ENCODE data around the gene RPS14.

The RPS14 gene

GRCh38 chr5:150408231-150408943 is 41.2 kb downstream of the RPS14 start:
- Mint-ChIP-seq H3K9me3 (no peaks in the 10 kb centered on the region), H3K4me1 (peaks cover 40% of the 10 kb centered on the region), H3K27ac (peak overlapping the region; percentile 62), H3K27me3 (no peaks in the 10 kb centered on the region), H3K36me3 (peaks cover 29% of the 10 kb centered on the region), H3K4me3 (no peak overlapping the region)
- CTCF ChIA-PET: no interaction called here
- no peak for DNase-seq

DNA sequence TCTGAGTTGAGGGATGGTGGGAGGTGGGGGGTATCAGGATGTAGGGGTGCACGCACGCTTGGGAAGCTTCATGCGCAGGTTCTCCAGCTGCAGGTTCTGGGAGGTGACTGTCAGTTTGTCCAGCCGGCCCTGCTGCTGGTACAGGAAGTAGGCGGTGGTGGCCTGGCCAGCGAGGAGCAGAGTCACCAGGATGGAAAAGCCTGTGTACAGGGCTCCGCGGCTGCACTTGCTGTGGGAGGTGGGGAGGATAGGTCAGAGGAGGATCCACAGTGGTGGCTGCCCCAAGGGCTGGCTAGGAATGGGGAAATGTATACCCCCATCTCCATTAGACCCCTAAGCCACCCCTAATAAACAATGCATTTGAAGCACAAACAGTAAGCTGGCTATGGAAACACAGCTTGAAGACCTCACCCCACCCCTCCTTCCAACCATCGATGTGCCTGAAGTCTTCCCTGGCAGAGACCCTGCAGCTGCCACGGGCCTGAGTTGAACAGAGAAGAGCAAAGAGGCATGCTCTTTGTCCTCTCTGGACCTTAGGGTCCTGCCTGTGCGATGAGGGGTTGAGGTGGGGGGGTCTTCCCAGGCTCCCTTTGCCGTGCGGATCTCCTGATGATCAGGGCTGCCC is 42.3 kb downstream of the RPS14 start:
- H3K27ac Mint-ChIP-seq: no peak overlapping the region
- H3K9me3 Mint-ChIP-seq: no peaks in the 10 kb centered on the region
- H3K4me1 Mint-ChIP-seq: peaks cover 35% of the 10 kb centered on the region
- CTCF ChIA-PET: interaction anchor here (0.6 to 0.7 kb wide), 2 partner anchors 9 to 26 kb away, joined by 3 read pairs; no protein-coding TSS in a partner anchor
- peaks cover 33% of the 10 kb centered on the region for H3K36me3 Mint-ChIP-seq
- H3K27me3 Mint-ChIP-seq: no peaks in the 10 kb centered on the region
- no peak for DNase-seq
- no peak overlapping the region for H3K4me3 Mint-ChIP-seq

DNA sequence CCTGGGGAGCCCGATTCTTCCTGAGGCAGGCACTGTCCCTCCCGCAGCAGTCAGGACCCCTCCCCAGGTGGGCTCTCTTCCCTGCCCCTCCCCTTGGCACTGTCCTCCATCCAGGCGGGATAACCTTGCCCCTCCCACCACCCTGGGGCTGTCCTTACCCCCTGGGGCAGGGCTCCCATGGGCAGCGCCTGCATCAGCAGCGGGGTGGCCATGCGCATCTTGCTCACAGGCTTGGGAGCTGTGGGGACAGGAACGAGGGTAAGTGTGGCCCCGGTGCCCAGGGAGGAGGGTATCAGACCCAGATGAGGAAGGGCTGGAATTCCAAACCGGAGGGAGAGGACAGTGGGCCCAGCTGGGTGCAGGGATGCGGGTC is 42.8 kb downstream of the RPS14 start:
- Mint-ChIP-seq H3K27me3 (no peaks in the 10 kb centered on the region), H3K36me3 (peaks cover 34% of the 10 kb centered on the region), H3K27ac (peak overlapping the region; percentile 28), H3K4me1 (peaks cover 34% of the 10 kb centered on the region), H3K4me3 (no peak overlapping the region), H3K9me3 (no peaks in the 10 kb centered on the region)
- CTCF ChIA-PET: interaction anchor here (0.6 kb wide), 1 partner anchor 8 kb away, joined by 3 read pairs; no protein-coding TSS in a partner anchor
- no peak for DNase-seq

- H3K36me3 Mint-ChIP-seq: peaks cover 38% of the 10 kb centered on the region
- CTCF ChIA-PET: no interaction called here
- H3K27ac Mint-ChIP-seq: peak overlapping the region; percentile 74
- H3K4me3 Mint-ChIP-seq: no peak overlapping the region
- no peaks in the 10 kb centered on the region for H3K9me3 Mint-ChIP-seq
- H3K4me1 Mint-ChIP-seq: peaks cover 30% of the 10 kb centered on the region
- DNase-seq: no peak
- no peaks in the 10 kb centered on the region for H3K27me3 Mint-ChIP-seq
These were observed 43.3 kb downstream of the RPS14 start for GRCh38 chr5:150406103-150406722.

- Mint-ChIP-seq H3K36me3 (peaks cover 42% of the 10 kb centered on the region), H3K4me3 (no peak overlapping the region), H3K27ac (no peak overlapping the region), H3K27me3 (no peaks in the 10 kb centered on the region), H3K9me3 (no peaks in the 10 kb centered on the region), H3K4me1 (peaks cover 20% of the 10 kb centered on the region)
- CTCF ChIA-PET: no interaction called here
- DNase-seq: no peak
These were observed 44.4 kb downstream of the RPS14 start for GRCh38 chr5:150404941-150405816.

DNA sequence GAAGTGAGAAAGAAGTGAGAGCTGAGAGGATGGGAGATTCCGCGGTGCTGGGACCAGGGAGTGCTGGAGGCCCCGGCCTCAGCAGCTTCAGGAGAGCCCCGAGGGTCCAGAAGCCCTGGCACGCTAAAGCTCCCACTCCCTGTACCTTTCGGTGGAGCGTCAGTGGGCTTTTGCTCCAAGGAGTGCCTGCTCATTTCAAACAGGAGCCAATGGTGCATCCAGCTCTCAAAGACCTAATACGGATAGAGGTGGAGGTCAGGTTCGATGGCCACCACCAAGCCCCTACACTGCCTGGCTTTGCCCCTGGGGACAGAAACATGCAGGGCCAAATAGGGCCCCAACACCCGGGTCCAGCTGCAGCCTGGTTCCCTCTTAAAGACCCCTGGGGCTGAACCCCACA is 45.0 kb downstream of the RPS14 start:
- peaks cover 44% of the 10 kb centered on the region for H3K36me3 Mint-ChIP-seq
- no peak overlapping the region for H3K27ac Mint-ChIP-seq
- CTCF ChIA-PET: no interaction called here
- H3K27me3 Mint-ChIP-seq: no peaks in the 10 kb centered on the region
- no peak overlapping the region for H3K4me3 Mint-ChIP-seq
- no peak for DNase-seq
- peaks cover 13% of the 10 kb centered on the region for H3K4me1 Mint-ChIP-seq
- no peaks in the 10 kb centered on the region for H3K9me3 Mint-ChIP-seq

DNA sequence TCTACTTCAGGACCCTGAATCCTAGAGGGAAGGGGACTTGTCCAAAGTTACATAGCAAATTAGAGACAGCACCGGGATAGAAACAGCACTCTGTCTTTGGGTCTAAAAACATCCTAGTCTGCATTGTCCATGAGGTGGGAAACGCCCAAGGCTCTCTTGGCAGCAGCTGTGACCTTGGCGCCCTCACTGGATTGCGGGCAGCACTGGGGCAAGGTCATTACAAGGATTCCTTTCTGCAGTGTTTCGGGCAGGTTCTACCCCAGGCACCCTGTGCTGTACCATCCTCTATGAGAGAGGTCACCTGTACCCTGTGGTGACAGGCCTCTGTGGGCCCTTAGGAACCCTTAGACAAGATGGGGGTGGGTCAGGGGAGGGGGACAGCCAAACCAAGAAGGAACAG is 45.4 kb downstream of the RPS14 start:
- Mint-ChIP-seq H3K4me3 (no peak overlapping the region), H3K27me3 (no peaks in the 10 kb centered on the region), H3K9me3 (no peaks in the 10 kb centered on the region), H3K27ac (no peak overlapping the region), H3K4me1 (peaks cover 13% of the 10 kb centered on the region), H3K36me3 (peaks cover 46% of the 10 kb centered on the region)
- DNase-seq: no peak
- CTCF ChIA-PET: no interaction called here

DNA sequence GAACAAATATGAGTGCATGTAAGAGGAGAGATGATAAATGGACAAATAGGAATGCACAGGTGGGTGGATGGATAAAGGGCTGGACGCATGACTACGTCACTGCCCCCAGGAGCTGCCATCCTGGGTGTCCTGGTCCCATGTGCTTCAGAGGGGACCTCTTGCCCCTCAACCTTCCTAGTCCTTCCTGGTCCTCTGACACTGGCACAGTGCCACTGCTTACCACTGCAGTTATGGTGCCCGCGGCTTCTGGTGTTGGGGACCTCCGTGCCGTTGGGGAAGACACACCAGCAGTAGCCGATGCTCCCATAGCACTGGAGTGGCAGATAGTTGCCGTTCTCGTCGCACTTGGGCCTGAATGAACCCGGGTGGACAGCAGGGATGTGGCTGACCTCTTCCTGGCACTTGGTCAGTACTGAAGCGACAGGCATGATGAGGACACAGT is 46.6 kb downstream of the RPS14 start:
- Mint-ChIP-seq H3K27me3 (no peaks in the 10 kb centered on the region), H3K4me1 (peaks cover 4% of the 10 kb centered on the region), H3K4me3 (no peak overlapping the region), H3K9me3 (no peaks in the 10 kb centered on the region), H3K36me3 (peaks cover 48% of the 10 kb centered on the region), H3K27ac (no peak overlapping the region)
- DNase-seq: no peak
- CTCF ChIA-PET: no interaction called here

- no peak for DNase-seq
- Mint-ChIP-seq H3K9me3 (no peaks in the 10 kb centered on the region), H3K27ac (no peak overlapping the region), H3K36me3 (peaks cover 52% of the 10 kb centered on the region), H3K4me3 (no peak overlapping the region), H3K4me1 (peaks cover 2% of the 10 kb centered on the region), H3K27me3 (no peaks in the 10 kb centered on the region)
- CTCF ChIA-PET: no interaction called here
These were observed 47.2 kb downstream of the RPS14 start for GRCh38 chr5:150402229-150402773.

DNA sequence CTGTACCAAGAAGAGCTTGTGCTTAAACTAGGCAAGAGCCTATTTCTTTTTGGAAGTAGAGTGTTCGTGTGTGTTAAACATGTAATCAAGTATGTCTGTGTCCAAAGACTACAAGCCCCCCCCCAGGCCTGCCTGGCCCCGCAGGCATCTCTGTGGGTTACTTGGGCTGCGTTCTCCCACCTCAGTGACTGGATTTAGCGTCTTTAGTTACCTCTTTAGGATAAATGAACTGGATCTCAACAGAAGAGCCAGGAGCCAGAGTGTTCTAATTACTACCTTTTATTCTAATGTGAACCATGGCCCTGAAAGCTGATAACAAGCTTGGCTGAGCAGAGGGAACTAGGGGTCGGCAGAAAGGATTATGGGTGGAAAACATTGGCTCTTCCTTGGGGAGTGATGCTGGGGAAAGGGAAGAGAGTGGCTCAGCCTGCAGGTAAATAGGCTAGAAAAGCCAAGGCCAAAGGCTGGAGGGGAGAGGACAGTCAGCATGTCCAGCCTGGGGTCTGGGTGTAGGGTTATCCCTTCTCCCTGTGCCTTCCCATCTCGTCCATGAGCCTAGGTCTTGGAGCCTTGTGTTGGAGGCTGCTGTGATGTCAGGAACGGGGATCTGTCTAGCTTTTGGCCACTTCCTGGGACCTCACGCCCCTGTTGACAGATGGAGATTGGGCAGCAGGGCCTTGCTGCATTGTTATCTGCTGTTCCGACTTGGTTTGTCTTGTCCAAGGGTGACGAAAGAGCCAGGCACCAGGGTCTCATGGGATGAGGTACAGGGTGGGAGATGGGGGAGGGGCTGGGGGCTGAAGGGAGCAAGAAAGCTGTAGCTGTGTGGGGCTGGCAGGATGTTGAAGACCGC is 47.9 kb downstream of the RPS14 start:
- Mint-ChIP-seq H3K4me1 (peaks cover 2% of the 10 kb centered on the region), H3K27ac (peak overlapping the region; percentile 50), H3K4me3 (no peak overlapping the region), H3K36me3 (peaks cover 51% of the 10 kb centered on the region), H3K9me3 (no peaks in the 10 kb centered on the region), H3K27me3 (no peaks in the 10 kb centered on the region)
- no peak for DNase-seq
- CTCF ChIA-PET: interaction anchor here (1.6 to 5.7 kb wide), 2 partner anchors 10 kb away, joined by 4 to 31 read pairs; partner anchors contain the start of gene CD74

DNA sequence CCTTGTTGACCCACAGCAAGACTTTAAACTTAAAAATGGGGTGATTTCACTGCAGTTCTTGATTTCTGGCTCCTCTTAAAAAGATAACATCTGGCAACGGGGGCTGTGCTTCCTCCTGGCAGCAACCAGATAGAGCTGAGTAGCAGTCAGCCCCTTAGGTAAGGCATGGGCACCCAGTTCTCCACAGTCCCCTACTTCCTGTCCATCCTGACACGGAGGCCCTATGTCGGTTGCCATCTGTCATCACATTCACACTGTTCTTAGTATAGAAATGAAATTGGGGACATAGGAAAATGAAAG is 48.5 kb downstream of the RPS14 start:
- DNase-seq: no peak
- peaks cover under 1% of the 10 kb centered on the region for H3K4me1 Mint-ChIP-seq

DNA sequence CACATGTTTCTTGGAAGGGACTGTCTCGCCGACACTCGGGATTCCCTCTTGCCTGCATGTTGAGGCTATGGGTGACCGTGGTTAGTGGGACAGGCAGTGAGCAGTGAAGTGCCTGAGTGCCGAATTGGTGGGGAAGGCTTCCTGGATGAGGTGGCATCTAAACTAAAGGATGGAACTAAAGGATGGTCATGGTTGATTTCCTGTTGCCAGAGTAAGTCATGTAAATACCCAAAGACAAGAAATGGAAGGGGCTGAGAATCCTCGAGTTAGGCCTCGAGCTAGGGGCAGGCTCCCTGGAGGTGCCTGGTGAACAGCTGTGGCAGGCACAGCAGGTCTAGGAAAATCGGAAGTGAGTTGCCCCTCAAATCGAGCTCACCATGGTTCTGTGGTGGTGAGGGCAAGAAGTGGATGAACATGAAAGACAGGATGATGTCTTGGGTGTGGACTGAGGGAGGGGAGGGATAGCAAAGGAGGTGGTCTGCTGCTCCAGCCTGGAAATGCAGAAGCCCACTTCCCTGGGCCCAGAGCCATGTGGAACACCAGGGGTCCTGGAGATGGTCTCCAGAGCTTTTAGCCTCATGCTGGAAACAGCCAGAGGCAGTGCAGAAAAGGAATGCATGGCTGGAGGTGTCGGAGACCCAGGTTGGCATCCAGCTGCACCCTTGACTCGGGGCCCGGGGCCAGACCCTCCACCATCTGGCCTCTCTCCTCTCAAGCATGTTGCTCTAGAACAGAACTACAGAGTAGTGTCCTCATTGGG is 49.0 kb downstream of the RPS14 start:
- Mint-ChIP-seq H3K36me3 (peaks cover 54% of the 10 kb centered on the region), H3K4me3 (no peak overlapping the region), H3K27me3 (no peaks in the 10 kb centered on the region), H3K27ac (peak overlapping the region; percentile 69), H3K4me1 (no peaks in the 10 kb centered on the region), H3K9me3 (no peaks in the 10 kb centered on the region)
- DNase-seq: no peak
- CTCF ChIA-PET: interaction anchor here (1.2 to 5.7 kb wide), 4 partner anchors 9 to 36 kb away, joined by 3 to 31 read pairs (median 10); partner anchors contain the start of gene CD74

More for the DNA sequence above, 48.5 kb downstream of the RPS14 start:
- CTCF ChIA-PET: interaction anchor here (1.6 to 5.7 kb wide), 2 partner anchors 9 to 10 kb away, joined by 4 to 31 read pairs; partner anchors contain the start of gene CD74
- no peak overlapping the region for H3K27ac Mint-ChIP-seq
- no peak overlapping the region for H3K4me3 Mint-ChIP-seq
- peaks cover 53% of the 10 kb centered on the region for H3K36me3 Mint-ChIP-seq
- H3K27me3 Mint-ChIP-seq: no peaks in the 10 kb centered on the region
- H3K9me3 Mint-ChIP-seq: no peaks in the 10 kb centered on the region
